Neural cell (in vitro differentiated cells): Measurements from ENCODE around the gene IFNA2. TPM values are rescaled to one million over a fixed set of nuclear protein-coding genes. Genes with fewer than 3 reads are reported as not detected.

ENCODE experiments used
- H2AFZ ChIP-seq: fragments of 200-600, 300-800 bp; sonication (generic), shearing (Covaris generic); 2 replicates; pipeline ENCODE4 v1.6.0; 2014; ENCODE audit warnings: low read depth, mild to moderate bottlenecking, antibody characterized with exemption, low read length, moderate library complexity
- H3F3A ChIP-seq: fragments of 200-600 bp; shearing (Covaris generic); 2 replicates; pipeline ENCODE4 v1.6.1; 2016; ENCODE audit warnings: mild to moderate bottlenecking, moderate library complexity, mixed read lengths, antibody characterized with exemption, low read length; ENCODE audit not compliant: insufficient read depth, poor library complexity, severe bottlenecking
- H3K27ac ChIP-seq: fragments of 200-600, 300-800 bp; sonication (generic), shearing (Covaris generic); 2 replicates; pipeline ENCODE4 v1.5.1; 2014; ENCODE audit warnings: mild to moderate bottlenecking, low read length, moderate library complexity
- H3K27me3 ChIP-seq: fragments of 300-800, 200-600 bp; sonication (generic), shearing (Covaris generic); 2 replicates; pipeline ENCODE4 v1.6.0; 2014; ENCODE audit warnings: mild to moderate bottlenecking, low read depth, low read length, moderate library complexity; ENCODE audit not compliant: insufficient read depth
- H3K36me3 ChIP-seq: fragments of 300-800, 200-600 bp; sonication (generic), shearing (Covaris generic); 2 replicates; pipeline ENCODE4 v1.5.1; 2014; ENCODE audit warnings: mild to moderate bottlenecking, antibody characterized with exemption, low read length, moderate library complexity; ENCODE audit not compliant: insufficient read depth
- H3K4me2 ChIP-seq: fragments of 300-800, 200-600 bp; sonication (generic), shearing (Covaris generic); 2 replicates; pipeline ENCODE4 v1.6.0; 2014; ENCODE audit warnings: mild to moderate bottlenecking, low read length
- H3K4me3 ChIP-seq: fragments of 300-800, 200-600 bp; sonication (generic), shearing (Covaris generic); 2 replicates; pipeline ENCODE4 v1.5.1; 2014; ENCODE audit warnings: mild to moderate bottlenecking, low read length, moderate library complexity
- H3K79me2 ChIP-seq: fragments of 200-600 bp; shearing (Covaris generic); replicated peaks from 2 replicates; pipeline ENCODE4 v1.6.0; 2014; ENCODE audit warnings: mild to moderate bottlenecking, low read length, moderate library complexity; ENCODE audit not compliant: insufficient read depth
- H3K9ac ChIP-seq: fragments of 300-800, 200-600 bp; sonication (generic), shearing (Covaris generic); 2 replicates; pipeline ENCODE4 v1.6.1; 2016; ENCODE audit warnings: mild to moderate bottlenecking, low read length, mixed read lengths
- H3K9me2 ChIP-seq: fragments of 200-600 bp; shearing (Covaris generic); 2 replicates; pipeline ENCODE4 v1.6.1; 2016; ENCODE audit warnings: mild to moderate bottlenecking, low read length, mixed read lengths; ENCODE audit not compliant: insufficient read depth
- H3K9me3 ChIP-seq: fragments of 200-600, 300-800 bp; sonication (generic), shearing (Covaris generic); 2 replicates; pipeline ENCODE4 v1.6.1; 2016; ENCODE audit warnings: mild to moderate bottlenecking, mixed run types, low read length, moderate library complexity, mixed read lengths
- H4K20me1 ChIP-seq: fragments of 200-600 bp; shearing (Covaris generic); 2 replicates; pipeline ENCODE4 v1.6.1; 2016; ENCODE audit warnings: mild to moderate bottlenecking, mixed run types; ENCODE audit not compliant: insufficient read depth
- CTCF ChIP-seq: fragments of 450-650 bp; IDR thresholded peaks from 2 replicates; pipeline ENCODE4 v1.5.1; 2014; ENCODE audit warnings: antibody characterized with exemption, mild to moderate bottlenecking, moderate library complexity; ENCODE audit not compliant: poor library complexity, severe bottlenecking
- EP300 ChIP-seq: fragments of 450-650 bp; conservative IDR thresholded peaks from 2 replicates; pipeline ENCODE4 v1.6.1; 2014; ENCODE audit warnings: antibody characterized with exemption, mild to moderate bottlenecking, moderate library complexity; ENCODE audit not compliant: poor library complexity, severe bottlenecking
- EZH2 ChIP-seq: fragments of 200-600, 300-800 bp; shearing (Covaris generic), sonication (generic); IDR thresholded peaks from 2 replicates; pipeline ENCODE4 v1.6.1; 2014; ENCODE audit warnings: antibody characterized with exemption, low read length, borderline replicate concordance, mild to moderate bottlenecking; ENCODE audit not compliant: insufficient read depth, poor library complexity, severe bottlenecking
- MXI1 ChIP-seq: fragments of 450-650 bp; conservative IDR thresholded peaks from 2 replicates; pipeline ENCODE4 v1.6.1; 2014; ENCODE audit warnings: antibody characterized with exemption, mild to moderate bottlenecking; ENCODE audit not compliant: poor library complexity, severe bottlenecking
- POLR2AphosphoS5 ChIP-seq: IDR thresholded peaks from 2 replicates; pipeline ENCODE4 v1.6.1; 2012
- RAD21 ChIP-seq: fragments of 450-650 bp; conservative IDR thresholded peaks from 2 replicates; pipeline ENCODE4 v1.6.1; 2014; ENCODE audit warnings: antibody characterized with exemption, mild to moderate bottlenecking, moderate library complexity
- REST ChIP-seq: IDR thresholded peaks from 2 replicates; pipeline ENCODE4 v1.6.1; 2012; ENCODE audit warnings: borderline replicate concordance
- SMC3 ChIP-seq: fragments of 450-650 bp; conservative IDR thresholded peaks from 2 replicates; pipeline ENCODE4 v1.6.1; 2014; ENCODE audit warnings: antibody characterized with exemption, mild to moderate bottlenecking, moderate library complexity; ENCODE audit not compliant: poor library complexity
- TAF1 ChIP-seq: IDR thresholded peaks from 2 replicates; pipeline ENCODE4 v1.6.1; 2012; ENCODE audit warnings: low read depth
- polyA plus RNA-seq: library from polyadenylated mRNA; depleted of rRNA; stranded (reverse); fragments of >200 nt; gene quantifications from 2 replicates; pipeline ENCODE4 v1.2.3, GENCODE V29; 2014

IFNA2 gene
- polyA plus RNA-seq, 1 donor from 2014 or later: not detected

- Histone ChIP-seq H3K79me2 (no peaks in the 10 kb centered on the region), H4K20me1 (no peaks in the 10 kb centered on the region), H3K9me2 (no peaks in the 10 kb centered on the region), H3K27ac (no peak overlapping the region), H3F3A (no peaks in the 10 kb centered on the region), H3K27me3 (no peaks in the 10 kb centered on the region), H3K36me3 (no peaks in the 10 kb centered on the region), H3K9ac (no peak overlapping the region), H3K4me3 (no peak overlapping the region), H2AFZ (no peak overlapping the region), H3K9me3 (no peaks in the 10 kb centered on the region), H3K4me2 (no peak overlapping the region)
- TF ChIP-seq POLR2AphosphoS5 (no peak), RAD21 (no peak), CTCF (no peak), EP300 (no peak), TAF1 (no peak), MXI1 (no peak), REST (no peak), SMC3 (no peak), EZH2 (no peak)
Measured at GRCh38 chr9:21429191-21429590, 44.0 kb upstream of the IFNA2 start.

DNA sequence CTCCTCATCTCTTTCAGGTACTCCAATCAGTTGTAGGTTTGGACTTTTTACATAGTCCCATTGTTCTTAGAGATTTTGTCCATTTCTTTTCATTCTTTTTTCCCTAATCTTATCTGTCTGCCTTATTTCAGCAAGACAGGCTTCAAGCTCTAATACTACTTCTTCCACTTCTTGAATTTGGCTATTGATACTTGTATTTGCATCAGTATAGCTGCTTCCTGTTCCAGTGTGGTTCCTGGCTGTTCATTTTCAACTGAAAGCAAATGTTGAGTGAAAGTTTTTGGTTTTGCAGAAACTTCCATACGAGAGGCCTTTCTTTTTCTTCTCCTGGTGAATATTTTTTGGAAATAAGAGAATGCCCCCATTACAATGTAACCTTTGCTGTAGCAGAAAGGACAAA lies 43.0 kb upstream of the IFNA2 start:
- Histone ChIP-seq H3K79me2 (no peaks in the 10 kb centered on the region), H3F3A (no peaks in the 10 kb centered on the region), H4K20me1 (no peaks in the 10 kb centered on the region), H3K4me2 (no peak overlapping the region), H2AFZ (no peak overlapping the region), H3K27ac (no peak overlapping the region), H3K9ac (no peak overlapping the region), H3K9me3 (no peaks in the 10 kb centered on the region), H3K9me2 (no peaks in the 10 kb centered on the region), H3K36me3 (no peaks in the 10 kb centered on the region), H3K27me3 (no peaks in the 10 kb centered on the region), H3K4me3 (no peak overlapping the region)
- TF ChIP-seq TAF1 (no peak), SMC3 (no peak), EZH2 (no peak)
